OCI-LY7 (cell line): Measurements from ENCODE around the gene LIPE.

Experiments
- CTCF ChIP-seq: fragments of 200-600 bp; sonication (generic); conservative IDR thresholded peaks from 2 replicates; pipeline ENCODE4 v1.5.1; 2014; ENCODE audit warnings: mild to moderate bottlenecking, antibody characterized with exemption, low read length, moderate library complexity, mixed read lengths
- EZH2phosphoT487 ChIP-seq: fragments of 200-600 bp; sonication (generic); IDR thresholded peaks from 2 replicates; pipeline ENCODE4 v1.6.1; 2018; ENCODE audit warnings: low read depth, borderline replicate concordance, mild to moderate bottlenecking, mixed run types, antibody characterized with exemption, low read length, moderate library complexity, mixed read lengths

GRCh38 chr19:42440357-42441048 is 13.3 kb upstream of the LIPE start:
- TF ChIP-seq CTCF (peak; percentile 100), EZH2phosphoT487 (no peak)
